Endodermal cell (in vitro differentiated cells): Measurements from ENCODE around the gene UCN2. TPM values are rescaled to one million over a fixed set of nuclear protein-coding genes. Genes with fewer than 3 reads are reported as not detected.

ENCODE experiments used
- DNase-seq: peaks from one replicate; pipeline ENCODE4 v3.0.0-alpha.2; 2017
- H3K27ac ChIP-seq: 2 replicates; pipeline ENCODE4 v1.5.1; 2013; ENCODE audit warnings: mild to moderate bottlenecking, low read depth, low read length, moderate library complexity
- H3K27me3 ChIP-seq: 2 replicates; pipeline ENCODE4 v1.6.1; 2013; ENCODE audit warnings: mild to moderate bottlenecking, low read length, moderate library complexity; ENCODE audit not compliant: insufficient read depth, control insufficient read depth, poor library complexity, severe bottlenecking
- H3K36me3 ChIP-seq: 2 replicates; pipeline ENCODE4 v1.7.0; 2013; ENCODE audit warnings: mild to moderate bottlenecking, low read length, moderate library complexity; ENCODE audit not compliant: control insufficient read depth, insufficient read depth
- H3K4me1 ChIP-seq: one replicate; pipeline ENCODE4 v1.7.0; 2013; ENCODE audit warnings: low read length; ENCODE audit not compliant: control insufficient read depth, insufficient read depth
- H3K4me3 ChIP-seq: 2 replicates; pipeline ENCODE4 v1.5.1; 2013; ENCODE audit warnings: mild to moderate bottlenecking, low read length, moderate library complexity
- H3K9ac ChIP-seq: 2 replicates; pipeline ENCODE4 v1.6.1; 2013; ENCODE audit warnings: mild to moderate bottlenecking, low read length, moderate library complexity; ENCODE audit not compliant: poor library complexity, severe bottlenecking; ENCODE audit errors: extremely low read depth
- H3K9me3 ChIP-seq: 2 replicates; pipeline ENCODE4 v1.6.1; 2013; ENCODE audit warnings: mild to moderate bottlenecking, low read length, moderate library complexity; ENCODE audit not compliant: control insufficient read depth
- H3K27ac Mint-ChIP-seq: 2 replicates; pipeline ENCODE4 v1.8.0; 2020; ENCODE audit warnings: mixed read lengths
- H3K27me3 Mint-ChIP-seq: 2 replicates; pipeline ENCODE4 v1.8.0; 2021; ENCODE audit warnings: mild to moderate bottlenecking, mixed read lengths; ENCODE audit not compliant: insufficient read depth
- H3K36me3 Mint-ChIP-seq: 2 replicates; pipeline ENCODE4 v1.8.0; 2020; ENCODE audit warnings: low read depth, mixed read lengths
- H3K4me1 Mint-ChIP-seq: 2 replicates; pipeline ENCODE4 v1.8.0; 2020; ENCODE audit warnings: mixed read lengths
- H3K4me3 Mint-ChIP-seq: 2 replicates; pipeline ENCODE4 v1.8.0; 2020; ENCODE audit warnings: mild to moderate bottlenecking, moderate library complexity, mixed read lengths
- H3K9me3 Mint-ChIP-seq: 2 replicates; pipeline ENCODE4 v1.8.0; 2020; ENCODE audit warnings: mild to moderate bottlenecking, mixed read lengths
- CTCF ChIP-seq: fragments of 200-600 bp; sonication (generic); conservative IDR thresholded peaks from 2 replicates; pipeline ENCODE4 v1.5.0; 2021; ENCODE audit warnings: antibody characterized with exemption, mild to moderate bottlenecking
- WGBS, 2 experiments: methylation state at CpG; one replicate each; pipeline versions ENCODE4 v1.1.5 to v1.1.7; 2013; ENCODE audit warnings: missing lambda C conversion rate in 2 of 2, mixed read lengths in 1 of 2; ENCODE audit not compliant: insufficient coverage in 1 of 2, insufficient read length in 1 of 2; 5-methylcytosine and 5-hydroxymethylcytosine counted together
- total RNA-seq, 2 donors: library from RNA; stranded (reverse); fragmentation: NEBNext Ultra II Directional in 1 of 2; extraction: Animal tissue kit (Norgen Biotek cat#: 25700) in 1 of 2; gene quantifications; 2 replicates in 1 of 2; 3 replicates in 1 of 2; pipeline ENCODE4 v1.2.1, GENCODE V29; 2021

Gene UCN2
- total RNA-seq, 2 donors from 2014 or later: not detected

- Histone ChIP-seq H3K4me3 (no peak overlapping the region), H3K27me3 (no peaks in the 10 kb centered on the region), H3K4me1 (no peaks in the 10 kb centered on the region), H3K27ac (no peak overlapping the region), H3K36me3 (no peaks in the 10 kb centered on the region), H3K9ac (no peak overlapping the region), H3K9me3 (no peaks in the 10 kb centered on the region)
- H3K27ac Mint-ChIP-seq: peak overlapping the region; percentile 16
- no peaks in the 10 kb centered on the region for H3K9me3 Mint-ChIP-seq
- no peaks in the 10 kb centered on the region for H3K36me3 Mint-ChIP-seq
- 85 to 88% methylated on average over 5 to 12 of the region's 12 CpGs for WGBS, 2 experiments
- DNase-seq: no peak
- no peaks in the 10 kb centered on the region for H3K27me3 Mint-ChIP-seq
- no peak overlapping the region for H3K4me3 Mint-ChIP-seq
- TF ChIP-seq CTCF: no peak
- H3K4me1 Mint-ChIP-seq: no peaks in the 10 kb centered on the region
Observed at GRCh38 chr3:48518638-48519276, 44.8 kb downstream of the UCN2 start.

GRCh38 chr3:48518069-48518468 is 45.5 kb downstream of the UCN2 start:
- no peak for TF ChIP-seq CTCF
- no peaks in the 10 kb centered on the region for H3K27me3 ChIP-seq
- H3K4me1 ChIP-seq: no peaks in the 10 kb centered on the region
- Mint-ChIP-seq H3K36me3 (no peaks in the 10 kb centered on the region), H3K4me1 (no peaks in the 10 kb centered on the region), H3K27me3 (no peaks in the 10 kb centered on the region), H3K9me3 (no peaks in the 10 kb centered on the region), H3K4me3 (no peak overlapping the region), H3K27ac (peak overlapping the region; percentile 16)
- no peak overlapping the region for H3K4me3 ChIP-seq
- H3K9me3 ChIP-seq: no peaks in the 10 kb centered on the region
- DNase-seq: no peak
- H3K27ac ChIP-seq: no peak overlapping the region
- H3K9ac ChIP-seq: no peak overlapping the region
- 91 to 100% methylated on average over 4 to 6 of the region's 6 CpGs for WGBS, 2 experiments
- H3K36me3 ChIP-seq: no peaks in the 10 kb centered on the region

- TF ChIP-seq CTCF: no peak
- DNase-seq: no peak
- H3K4me1 Mint-ChIP-seq: no peaks in the 10 kb centered on the region
Observed at GRCh38 chr3:48516571-48516970, 47.0 kb downstream of the UCN2 start.

More at GRCh38 chr3:48516571-48516970, 47.0 kb downstream of the UCN2 start:
- Histone ChIP-seq H3K9me3 (no peaks in the 10 kb centered on the region), H3K4me3 (no peak overlapping the region), H3K27ac (no peak overlapping the region), H3K4me1 (no peaks in the 10 kb centered on the region), H3K27me3 (no peaks in the 10 kb centered on the region), H3K9ac (no peak overlapping the region), H3K36me3 (no peaks in the 10 kb centered on the region)
- 86 to 87% methylated on average over 6 to 8 of the region's 8 CpGs for WGBS, 2 experiments
- H3K4me3 Mint-ChIP-seq: no peak overlapping the region
- H3K9me3 Mint-ChIP-seq: no peaks in the 10 kb centered on the region
- H3K27ac Mint-ChIP-seq: no peak overlapping the region
- H3K36me3 Mint-ChIP-seq: no peaks in the 10 kb centered on the region
- H3K27me3 Mint-ChIP-seq: no peaks in the 10 kb centered on the region
